GM23248 (cell line): ENCODE measurements around the gene FAM120A.

ENCODE experiments used
- EZH2 ChIP-seq: fragments of 200-600 bp; sonication (generic); IDR thresholded peaks from 2 replicates; pipeline ENCODE4 v1.6.1; 2018; ENCODE audit warnings: antibody characterized with exemption, mild to moderate bottlenecking; ENCODE audit not compliant: insufficient read depth, poor library complexity, severe bottlenecking
- EZH2phosphoT487 ChIP-seq: fragments of 200-600 bp; sonication (generic); IDR thresholded peaks from 2 replicates; pipeline ENCODE4 v1.6.1; 2018; ENCODE audit warnings: antibody characterized with exemption, moderate library complexity, mild to moderate bottlenecking, low read depth; ENCODE audit not compliant: insufficient read depth

GRCh38 chr9:93523518-93524144, 72.1 kb downstream of the FAM120A start:
- TF ChIP-seq EZH2 (no peak), EZH2phosphoT487 (no peak)
